Astrocyte (in vitro differentiated cells and primary cell): ENCODE measurements around the gene GRIN2A.

Source experiments
- EZH2 ChIP-seq: IDR thresholded peaks from 2 replicates; pipeline ENCODE4 v1.6.1; 2012; ENCODE audit warnings: mild to moderate bottlenecking, low read length, inconsistent platforms; ENCODE audit not compliant: insufficient read depth
- TF ChIP-seq, protein P1 (sequence below): IDR thresholded peaks from 2 replicates; pipeline ENCODE4 v1.5.1; 2011; ENCODE audit warnings: low read depth, mild to moderate bottlenecking, inconsistent platforms, low read length, moderate library complexity; ENCODE audit not compliant: insufficient read depth

DNA sequence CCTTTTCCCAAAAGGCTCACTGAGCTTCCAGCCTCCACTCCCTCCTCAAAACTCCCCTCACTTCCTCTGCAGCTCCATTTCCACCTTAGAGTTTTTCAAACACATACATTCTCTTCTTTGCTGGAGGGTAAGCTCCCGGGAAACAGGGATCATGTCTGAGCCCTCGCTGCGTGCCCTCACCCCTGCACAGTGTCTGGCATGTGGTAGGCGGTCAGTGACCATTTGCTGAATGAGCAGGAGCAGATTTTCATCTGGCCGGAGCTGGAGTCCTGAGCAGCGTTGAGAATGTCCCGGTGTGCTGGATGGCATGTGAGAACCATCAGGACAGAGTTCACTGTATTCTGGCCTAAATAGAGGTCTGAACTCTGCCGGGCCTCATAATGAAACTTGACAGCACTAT, 274.5 kb downstream of the GRIN2A start:
- TF ChIP-seq, protein P1, sequence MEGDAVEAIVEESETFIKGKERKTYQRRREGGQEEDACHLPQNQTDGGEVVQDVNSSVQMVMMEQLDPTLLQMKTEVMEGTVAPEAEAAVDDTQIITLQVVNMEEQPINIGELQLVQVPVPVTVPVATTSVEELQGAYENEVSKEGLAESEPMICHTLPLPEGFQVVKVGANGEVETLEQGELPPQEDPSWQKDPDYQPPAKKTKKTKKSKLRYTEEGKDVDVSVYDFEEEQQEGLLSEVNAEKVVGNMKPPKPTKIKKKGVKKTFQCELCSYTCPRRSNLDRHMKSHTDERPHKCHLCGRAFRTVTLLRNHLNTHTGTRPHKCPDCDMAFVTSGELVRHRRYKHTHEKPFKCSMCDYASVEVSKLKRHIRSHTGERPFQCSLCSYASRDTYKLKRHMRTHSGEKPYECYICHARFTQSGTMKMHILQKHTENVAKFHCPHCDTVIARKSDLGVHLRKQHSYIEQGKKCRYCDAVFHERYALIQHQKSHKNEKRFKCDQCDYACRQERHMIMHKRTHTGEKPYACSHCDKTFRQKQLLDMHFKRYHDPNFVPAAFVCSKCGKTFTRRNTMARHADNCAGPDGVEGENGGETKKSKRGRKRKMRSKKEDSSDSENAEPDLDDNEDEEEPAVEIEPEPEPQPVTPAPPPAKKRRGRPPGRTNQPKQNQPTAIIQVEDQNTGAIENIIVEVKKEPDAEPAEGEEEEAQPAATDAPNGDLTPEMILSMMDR = no peak
- no peak for TF ChIP-seq EZH2
